Measurements from ENCODE around the gene ALDH8A1. TPM values are rescaled to one million over a fixed set of nuclear protein-coding genes. Genes with fewer than 3 reads are reported as not detected.

ALDH8A1 gene
- total RNA-seq, 2 experiments from 2014 or later = not detected

DNA sequence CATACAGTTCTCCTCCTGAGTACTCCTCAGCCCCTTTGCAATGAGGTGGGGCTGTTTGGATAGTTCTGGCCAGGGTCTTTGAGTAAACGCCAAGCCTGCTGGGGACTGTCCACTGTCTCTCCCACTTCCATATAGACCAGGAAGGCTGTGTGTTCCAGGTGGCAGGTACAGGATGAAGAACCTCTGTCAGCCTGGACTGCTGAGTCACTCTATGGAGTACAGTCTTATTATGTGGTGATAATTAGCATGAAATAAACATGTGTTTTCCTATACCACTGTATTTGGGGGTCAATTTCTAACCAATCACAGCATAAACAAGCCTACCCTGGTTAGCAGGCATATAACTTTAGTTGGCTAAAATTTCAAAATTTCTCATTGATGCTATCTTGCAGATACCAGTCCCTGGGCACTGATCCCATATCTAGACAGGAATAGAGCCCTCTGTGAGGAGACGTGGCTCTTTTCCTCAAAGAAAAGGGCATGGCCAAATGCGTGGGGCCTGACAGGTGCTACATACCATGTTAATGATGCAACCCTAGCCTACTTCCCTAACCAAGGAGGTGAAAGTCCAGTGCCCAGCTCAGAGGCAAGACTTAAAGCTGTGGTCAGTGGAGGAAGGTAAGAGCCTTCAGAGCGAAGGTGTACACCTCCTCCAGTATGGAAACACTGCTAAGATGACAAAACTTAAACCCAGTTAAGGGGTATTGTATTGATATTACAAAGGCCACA is 4.5 kb upstream of the ALDH8A1 start:
- ChIA-PET POLR2A (no interaction called here), CTCF (ENCODE audit: unreplicated experiment) (no interaction called here)
- Histone ChIP-seq H3K4me2 (ENCODE audit: low read length) (no peak overlapping the region), H2AFZ (ENCODE audit: low read length) (no peak overlapping the region), H3K79me2 (ENCODE audit: insufficient read depth, low read depth, low read length) (no peaks in the 10 kb centered on the region), H3K4me1 (ENCODE audit: insufficient read depth, low read length, poor library complexity, severe bottlenecking) (no peaks in the 10 kb centered on the region), H3K9me3 (ENCODE audit: low read length) (no peaks in the 10 kb centered on the region), H3K36me3 (ENCODE audit: insufficient read depth, low read length) (peaks cover 8% of the 10 kb centered on the region; the same call in 1 of the 2 replicates), H4K20me1 (ENCODE audit: insufficient read depth, low read length) (no peaks in the 10 kb centered on the region), H3K4me3 (ENCODE audit: low read depth, low read length, poor library complexity, severe bottlenecking) (no peak overlapping the region), H3K27ac (ENCODE audit: low read depth, low read length, poor library complexity, severe bottlenecking) (no peak overlapping the region), H3K9me2 (ENCODE audit: insufficient read depth, low read length) (no peaks in the 10 kb centered on the region)
- intact Hi-C loops (cut with micrococcal nuclease; ENCODE audit: unreplicated experiment) = no loop called here
- no TSS peak for BruUV-seq (replicated peaks)
- TF ChIP-seq EZH2phosphoT487 (IDR thresholded peaks at IDR 0.05; ENCODE audit: borderline replicate concordance, low read depth, low read length) (no peak), CTCF (conservative IDR thresholded peaks at IDR 0.05; ENCODE audit: low read length) (no peak)
- DNase-seq (ENCODE audit: low spot score) = no peak

DNA sequence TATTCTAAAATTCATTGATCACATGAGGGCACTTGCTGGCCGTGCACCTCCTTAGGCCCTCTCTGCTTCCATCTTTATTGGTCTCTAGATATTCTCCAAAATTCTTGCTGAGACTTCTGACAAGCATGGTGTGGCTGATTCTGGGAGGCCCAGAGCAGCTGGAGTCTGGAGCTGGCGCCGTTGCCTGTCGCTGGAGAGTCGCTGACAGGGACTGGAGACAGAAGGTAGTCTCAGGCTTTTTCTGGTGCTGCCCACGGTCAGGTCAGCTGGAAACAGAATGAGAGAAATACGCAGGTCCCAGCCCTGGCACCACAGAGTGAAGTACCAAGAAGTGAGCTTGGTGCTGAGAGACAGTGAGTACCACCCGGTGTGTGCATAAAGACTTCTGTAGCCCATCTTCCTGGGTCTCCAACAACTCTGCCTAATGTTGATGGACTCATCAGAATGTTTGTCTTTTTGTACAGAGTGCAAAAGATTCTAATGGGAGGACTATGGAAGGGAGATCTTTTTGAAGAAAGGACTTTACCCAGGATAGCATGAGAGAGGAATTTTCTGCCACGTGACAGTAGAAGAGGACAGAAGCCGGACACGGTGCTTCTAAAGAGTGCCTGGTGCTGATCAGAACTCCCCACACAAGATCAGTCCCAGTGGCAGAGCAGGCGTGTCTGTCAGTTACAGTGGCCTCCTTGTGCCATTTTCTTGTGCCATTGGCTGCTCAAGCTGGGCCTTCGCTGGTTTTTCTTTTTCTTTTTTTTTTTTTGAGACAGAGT is 1.8 kb upstream of the ALDH8A1 start:
- Histone ChIP-seq H3K9me2 (ENCODE audit: insufficient read depth, low read length) (no peaks in the 10 kb centered on the region), H3K36me3 (ENCODE audit: insufficient read depth, low read length) (no peaks in the 10 kb centered on the region), H2AFZ (ENCODE audit: low read length) (no peak overlapping the region), H3K4me2 (ENCODE audit: low read length) (no peak overlapping the region), H3K9me3 (ENCODE audit: low read length) (peaks cover 3% of the 10 kb centered on the region; the same call in 1 of the 2 replicates), H4K20me1 (ENCODE audit: insufficient read depth, low read length) (no peaks in the 10 kb centered on the region), H3K4me3 (ENCODE audit: low read depth, low read length, poor library complexity, severe bottlenecking) (no peak overlapping the region), H3K79me2 (ENCODE audit: insufficient read depth, low read depth, low read length) (no peaks in the 10 kb centered on the region), H3K4me1 (ENCODE audit: insufficient read depth, low read length, poor library complexity, severe bottlenecking) (no peaks in the 10 kb centered on the region), H3K27ac (ENCODE audit: low read depth, low read length, poor library complexity, severe bottlenecking) (no peak overlapping the region)
- intact Hi-C loops (cut with micrococcal nuclease; ENCODE audit: unreplicated experiment) = no loop called here
- BruUV-seq (replicated peaks) = no TSS peak
- ChIA-PET POLR2A (interaction anchor here (0.6 kb wide), 1 partner anchor 100 kb away, joined by 3 read pairs; no protein-coding TSS in a partner anchor), CTCF (ENCODE audit: unreplicated experiment) (no interaction called here)
- TF ChIP-seq CTCF (conservative IDR thresholded peaks at IDR 0.05; ENCODE audit: low read length) (no peak), EZH2phosphoT487 (IDR thresholded peaks at IDR 0.05; ENCODE audit: borderline replicate concordance, low read depth, low read length) (no peak)
- no peak for DNase-seq (ENCODE audit: low spot score)

Data from OCI-LY7 (cell line).